ENCODE results near the gene PSMB2. TPM values are rescaled to one million over a fixed set of nuclear protein-coding genes. Genes with fewer than 3 reads are reported as not detected.

The PSMB2 gene
- total and polyA plus RNA-seq, 2 of the 8 experiments (the other 6 are each of a cell fraction or from before 2014, with no cell fraction given), result 91.4 to 101 TPM

DNA sequence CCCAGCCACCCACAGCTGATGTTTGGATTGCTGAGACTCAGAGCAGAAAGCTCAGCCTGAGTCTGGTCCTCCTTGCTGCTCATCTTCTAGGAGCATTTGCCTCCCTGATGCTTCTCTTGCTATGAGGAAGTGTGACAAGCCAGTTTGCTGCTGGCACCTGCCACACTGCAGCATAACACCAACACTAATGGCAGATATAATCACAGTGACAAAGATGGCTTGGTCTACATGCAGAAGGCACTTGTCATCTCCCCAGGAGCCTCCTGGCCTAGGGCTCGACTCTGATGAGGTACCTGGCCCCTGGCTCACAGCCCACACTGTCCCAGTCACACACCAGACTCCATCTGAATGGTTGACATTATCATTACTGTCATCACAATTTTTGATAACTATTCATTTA, 13.9 kb upstream of the PSMB2 start (continued):
- TF ChIP-seq CHD7 (IDR thresholded peaks at IDR 0.05; ENCODE audit: insufficient replicate concordance, low read length) (no peak), NANOG (IDR thresholded peaks at IDR 0.05; ENCODE audit: insufficient read depth, low read depth, low read length, poor library complexity, severe bottlenecking) (no peak)

Measured in H1 (cell line).